HEK293 (cell line): ENCODE results near the gene FAM118B.

Experiments used
- BCL11B ChIP-seq: fragments of 450-650 bp; formaldehyde crosslinking; IDR thresholded peaks from 2 replicates; pipeline ENCODE4 v1.5.1; 2016; ENCODE audit warnings: low read depth, missing biosample characterization, missing genetic modification characterization
- GLIS2 ChIP-seq: fragments of 450-650 bp; formaldehyde crosslinking; IDR thresholded peaks from 2 replicates; pipeline ENCODE4 v1.5.1; 2016; ENCODE audit warnings: missing biosample characterization, missing genetic modification characterization
- INSM2 ChIP-seq: fragments of 450-650 bp; formaldehyde crosslinking; IDR thresholded peaks from 2 replicates; pipeline ENCODE4 v1.5.1; 2016; ENCODE audit warnings: missing biosample characterization, missing genetic modification characterization
- KLF1 ChIP-seq: fragments of 450-650 bp; formaldehyde crosslinking; IDR thresholded peaks from 2 replicates; pipeline ENCODE4 v1.5.1; 2016; ENCODE audit warnings: missing biosample characterization, missing genetic modification characterization
- OSR2 ChIP-seq: fragments of 450-650 bp; formaldehyde crosslinking; IDR thresholded peaks from 2 replicates; pipeline ENCODE4 v1.5.1; 2016; ENCODE audit warnings: missing biosample characterization, missing genetic modification characterization
- SALL2 ChIP-seq: fragments of 450-650 bp; formaldehyde crosslinking; IDR thresholded peaks from 2 replicates; pipeline ENCODE4 v1.5.0; 2017; ENCODE audit warnings: missing biosample characterization, mild to moderate bottlenecking, missing genetic modification characterization, borderline replicate concordance
- SCRT2 ChIP-seq: fragments of 450-650 bp; formaldehyde crosslinking; IDR thresholded peaks from 2 replicates; pipeline ENCODE4 v1.5.1; 2016; ENCODE audit warnings: missing biosample characterization, missing genetic modification characterization
- YY1 ChIP-seq: fragments of 450-650 bp; formaldehyde crosslinking; IDR thresholded peaks from 2 replicates; pipeline ENCODE4 v1.5.1; 2018; ENCODE audit warnings: missing biosample characterization, missing genetic modification characterization
- YY2 ChIP-seq: fragments of 450-650 bp; formaldehyde crosslinking; IDR thresholded peaks from 2 replicates; pipeline ENCODE4 v1.5.1; 2016; ENCODE audit warnings: missing biosample characterization, missing genetic modification characterization
- ZBTB20 ChIP-seq: fragments of 450-650 bp; formaldehyde crosslinking; IDR thresholded peaks from 2 replicates; pipeline ENCODE4 v1.5.1; 2016; ENCODE audit warnings: missing biosample characterization, missing genetic modification characterization
- ZBTB8A ChIP-seq: fragments of 450-650 bp; formaldehyde crosslinking; IDR thresholded peaks from 2 replicates; pipeline ENCODE4 v1.5.1; 2016; ENCODE audit warnings: missing biosample characterization, missing genetic modification characterization
- ZNF24 ChIP-seq: fragments of 450-650 bp; formaldehyde crosslinking; IDR thresholded peaks from 2 replicates; pipeline ENCODE4 v1.5.1; 2016; ENCODE audit warnings: missing biosample characterization, missing genetic modification characterization
- ZNF350 ChIP-seq: fragments of 450-650 bp; formaldehyde crosslinking; IDR thresholded peaks from 2 replicates; pipeline ENCODE4 v1.5.0; 2017; ENCODE audit warnings: missing biosample characterization, mild to moderate bottlenecking, missing genetic modification characterization
- ZNF488 ChIP-seq: fragments of 450-650 bp; formaldehyde crosslinking; IDR thresholded peaks from 2 replicates; pipeline ENCODE4 v1.5.1; 2016; ENCODE audit warnings: missing biosample characterization, missing genetic modification characterization
- ZNF501 ChIP-seq: fragments of 450-650 bp; formaldehyde crosslinking; IDR thresholded peaks from 2 replicates; pipeline ENCODE4 v1.5.1; 2016; ENCODE audit warnings: missing biosample characterization, missing genetic modification characterization
- ZNF585B ChIP-seq: fragments of 450-650 bp; formaldehyde crosslinking; IDR thresholded peaks from 2 replicates; pipeline ENCODE4 v1.5.1; 2016; ENCODE audit warnings: missing biosample characterization, missing genetic modification characterization
- ZNF610 ChIP-seq: fragments of 450-650 bp; formaldehyde crosslinking; IDR thresholded peaks from 2 replicates; pipeline ENCODE4 v1.5.1; 2016; ENCODE audit warnings: missing biosample characterization, missing genetic modification characterization, borderline replicate concordance
- ZNF645 ChIP-seq: fragments of 450-650 bp; formaldehyde crosslinking; IDR thresholded peaks from 2 replicates; pipeline ENCODE4; 2016; ENCODE audit warnings: missing biosample characterization, missing genetic modification characterization
- ZNF660 ChIP-seq: fragments of 450-650 bp; IDR thresholded peaks from 2 replicates; pipeline ENCODE4 v1.5.1; 2018; ENCODE audit warnings: missing biosample characterization, mild to moderate bottlenecking, missing genetic modification characterization
- ZNF76 ChIP-seq: fragments of 450-650 bp; formaldehyde crosslinking; IDR thresholded peaks from 2 replicates; pipeline ENCODE4; 2016; ENCODE audit warnings: low read depth, missing biosample characterization, missing genetic modification characterization, borderline replicate concordance
- ZSCAN23 ChIP-seq: fragments of 450-650 bp; formaldehyde crosslinking; IDR thresholded peaks from 2 replicates; pipeline ENCODE4 v1.5.1; 2016; ENCODE audit warnings: missing biosample characterization, missing genetic modification characterization
- ZSCAN30 ChIP-seq: fragments of 450-650 bp; IDR thresholded peaks from 2 replicates; pipeline ENCODE4 v1.5.1; 2018; ENCODE audit warnings: missing biosample characterization, mild to moderate bottlenecking, missing genetic modification characterization, moderate library complexity
- TF ChIP-seq, protein P1 (sequence below): fragments of 450-650 bp; formaldehyde crosslinking; IDR thresholded peaks from 2 replicates; pipeline ENCODE4 v1.5.1; 2017; ENCODE audit warnings: missing biosample characterization, mild to moderate bottlenecking, missing genetic modification characterization, moderate library complexity
- TF ChIP-seq, protein P2 (sequence below): fragments of 450-650 bp; formaldehyde crosslinking; IDR thresholded peaks from 2 replicates; pipeline ENCODE4 v1.5.1; 2016; ENCODE audit warnings: missing biosample characterization, missing genetic modification characterization
- TF ChIP-seq, protein P3 (sequence below): fragments of 450-650 bp; formaldehyde crosslinking; IDR thresholded peaks from 2 replicates; pipeline ENCODE4 v1.5.1; 2016; ENCODE audit warnings: missing biosample characterization, missing genetic modification characterization
- TF ChIP-seq, protein P4 (sequence below): fragments of 450-650 bp; formaldehyde crosslinking; optimal IDR thresholded peaks from 2 replicates; pipeline ENCODE3; 2016; ENCODE audit warnings: missing biosample characterization, mild to moderate bottlenecking, missing genetic modification characterization

The FAM118B gene

DNA sequence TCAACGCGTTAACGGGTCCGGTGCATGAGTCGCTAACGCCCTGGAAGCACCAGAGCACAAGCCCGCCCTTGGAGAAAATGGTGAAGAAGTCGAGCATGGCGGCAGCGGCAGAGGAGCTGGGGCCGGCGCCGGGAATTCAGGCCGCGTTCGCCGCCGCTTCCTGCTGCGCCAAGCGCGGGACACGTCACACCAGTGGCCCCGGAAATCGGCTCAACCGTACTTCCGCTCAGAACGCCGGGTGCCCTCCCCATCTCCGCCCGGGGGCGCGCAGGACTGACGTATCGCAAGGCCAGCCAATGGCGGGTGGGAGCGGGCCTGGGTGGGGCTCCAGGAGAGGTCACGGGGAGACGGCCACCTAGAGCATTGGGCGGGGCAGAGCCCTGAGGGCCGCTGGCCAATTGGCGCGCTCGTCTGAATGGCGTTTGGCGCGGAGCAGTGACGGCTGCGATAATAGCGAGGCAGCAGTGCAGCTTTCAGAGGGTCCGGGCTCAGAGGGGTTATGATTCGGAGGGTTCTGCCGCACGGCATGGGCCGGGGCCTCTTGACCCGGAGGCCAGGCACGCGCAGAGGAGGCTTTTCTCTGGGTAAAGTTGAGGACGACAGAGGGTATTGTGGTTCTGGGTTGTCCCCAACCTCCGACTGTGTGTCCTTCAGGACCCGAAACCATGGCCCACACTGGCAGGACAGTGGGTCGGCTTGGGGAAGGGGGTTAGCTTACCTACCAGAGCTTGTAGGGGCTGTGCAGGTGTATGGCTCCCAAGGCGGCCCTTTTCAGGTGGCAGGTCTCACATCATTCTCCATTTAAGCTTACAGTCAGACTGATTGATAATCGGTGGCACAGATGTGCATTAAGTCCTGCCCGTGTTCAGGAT, 57.4 kb downstream of the FAM118B start, which contains the start of the genes FOXRED1 and SRPRA (continued):
- TF ChIP-seq ZNF660 (tag by site-specific recombination) (peak; percentile 33; the same call in 1 of the 2 replicates), ZBTB20 (tag by site-specific recombination) (peak; percentile 89), INSM2 (tag by site-specific recombination) (0 out of 2 replicates have a peak, but pooled peaks have one; percentile 7), GLIS2 (tag by site-specific recombination) (peak; percentile 97), ZNF76 (tag by site-specific recombination) (peak; percentile 74; the same call in 1 of the 2 replicates), SALL2 (no peak), ZNF610 (no peak), ZBTB8A (tag by site-specific recombination) (peak; percentile 63), ZNF501 (tag by site-specific recombination) (peak; percentile 40; the same call in 1 of the 2 replicates), ZNF488 (tag by site-specific recombination) (no peak), SCRT2 (no peak), ZNF350 (tag by site-specific recombination) (no peak), ZSCAN23 (tag by site-specific recombination) (no peak), ZNF645 (tag by site-specific recombination) (no peak), KLF1 (peak; percentile 72; the same call in 1 of the 2 replicates), ZNF585B (tag by site-specific recombination) (no peak), ZSCAN30 (tag by site-specific recombination) (peak; percentile 25; the same call in 1 of the 2 replicates), ZNF24 (tag by site-specific recombination) (no peak), YY2 (tag by site-specific recombination) (peak; percentile 58; the same call in 1 of the 2 replicates), BCL11B (no peak), OSR2 (tag by site-specific recombination) (no peak), YY1 (tag by site-specific recombination) (peak; percentile 76)
- TF ChIP-seq, protein P1, sequence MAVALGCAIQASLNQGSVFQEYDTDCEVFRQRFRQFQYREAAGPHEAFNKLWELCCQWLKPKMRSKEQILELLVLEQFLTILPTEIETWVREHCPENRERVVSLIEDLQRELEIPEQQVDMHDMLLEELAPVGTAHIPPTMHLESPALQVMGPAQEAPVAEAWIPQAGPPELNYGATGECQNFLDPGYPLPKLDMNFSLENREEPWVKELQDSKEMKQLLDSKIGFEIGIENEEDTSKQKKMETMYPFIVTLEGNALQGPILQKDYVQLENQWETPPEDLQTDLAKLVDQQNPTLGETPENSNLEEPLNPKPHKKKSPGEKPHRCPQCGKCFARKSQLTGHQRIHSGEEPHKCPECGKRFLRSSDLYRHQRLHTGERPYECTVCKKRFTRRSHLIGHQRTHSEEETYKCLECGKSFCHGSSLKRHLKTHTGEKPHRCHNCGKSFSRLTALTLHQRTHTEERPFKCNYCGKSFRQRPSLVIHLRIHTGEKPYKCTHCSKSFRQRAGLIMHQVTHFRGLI (tag by site-specific recombination) = no peak
- TF ChIP-seq, protein P2, sequence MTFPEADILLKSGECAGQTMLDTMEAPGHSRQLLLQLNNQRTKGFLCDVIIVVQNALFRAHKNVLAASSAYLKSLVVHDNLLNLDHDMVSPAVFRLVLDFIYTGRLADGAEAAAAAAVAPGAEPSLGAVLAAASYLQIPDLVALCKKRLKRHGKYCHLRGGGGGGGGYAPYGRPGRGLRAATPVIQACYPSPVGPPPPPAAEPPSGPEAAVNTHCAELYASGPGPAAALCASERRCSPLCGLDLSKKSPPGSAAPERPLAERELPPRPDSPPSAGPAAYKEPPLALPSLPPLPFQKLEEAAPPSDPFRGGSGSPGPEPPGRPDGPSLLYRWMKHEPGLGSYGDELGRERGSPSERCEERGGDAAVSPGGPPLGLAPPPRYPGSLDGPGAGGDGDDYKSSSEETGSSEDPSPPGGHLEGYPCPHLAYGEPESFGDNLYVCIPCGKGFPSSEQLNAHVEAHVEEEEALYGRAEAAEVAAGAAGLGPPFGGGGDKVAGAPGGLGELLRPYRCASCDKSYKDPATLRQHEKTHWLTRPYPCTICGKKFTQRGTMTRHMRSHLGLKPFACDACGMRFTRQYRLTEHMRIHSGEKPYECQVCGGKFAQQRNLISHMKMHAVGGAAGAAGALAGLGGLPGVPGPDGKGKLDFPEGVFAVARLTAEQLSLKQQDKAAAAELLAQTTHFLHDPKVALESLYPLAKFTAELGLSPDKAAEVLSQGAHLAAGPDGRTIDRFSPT (tag by site-specific recombination) = no peak
- TF ChIP-seq, protein P3, sequence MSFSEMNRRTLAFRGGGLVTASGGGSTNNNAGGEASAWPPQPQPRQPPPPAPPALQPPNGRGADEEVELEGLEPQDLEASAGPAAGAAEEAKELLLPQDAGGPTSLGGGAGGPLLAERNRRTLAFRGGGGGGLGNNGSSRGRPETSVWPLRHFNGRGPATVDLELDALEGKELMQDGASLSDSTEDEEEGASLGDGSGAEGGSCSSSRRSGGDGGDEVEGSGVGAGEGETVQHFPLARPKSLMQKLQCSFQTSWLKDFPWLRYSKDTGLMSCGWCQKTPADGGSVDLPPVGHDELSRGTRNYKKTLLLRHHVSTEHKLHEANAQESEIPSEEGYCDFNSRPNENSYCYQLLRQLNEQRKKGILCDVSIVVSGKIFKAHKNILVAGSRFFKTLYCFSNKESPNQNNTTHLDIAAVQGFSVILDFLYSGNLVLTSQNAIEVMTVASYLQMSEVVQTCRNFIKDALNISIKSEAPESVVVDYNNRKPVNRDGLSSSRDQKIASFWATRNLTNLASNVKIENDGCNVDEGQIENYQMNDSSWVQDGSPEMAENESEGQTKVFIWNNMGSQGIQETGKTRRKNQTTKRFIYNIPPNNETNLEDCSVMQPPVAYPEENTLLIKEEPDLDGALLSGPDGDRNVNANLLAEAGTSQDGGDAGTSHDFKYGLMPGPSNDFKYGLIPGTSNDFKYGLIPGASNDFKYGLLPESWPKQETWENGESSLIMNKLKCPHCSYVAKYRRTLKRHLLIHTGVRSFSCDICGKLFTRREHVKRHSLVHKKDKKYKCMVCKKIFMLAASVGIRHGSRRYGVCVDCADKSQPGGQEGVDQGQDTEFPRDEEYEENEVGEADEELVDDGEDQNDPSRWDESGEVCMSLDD = peak; percentile 100
- TF ChIP-seq, protein P4, sequence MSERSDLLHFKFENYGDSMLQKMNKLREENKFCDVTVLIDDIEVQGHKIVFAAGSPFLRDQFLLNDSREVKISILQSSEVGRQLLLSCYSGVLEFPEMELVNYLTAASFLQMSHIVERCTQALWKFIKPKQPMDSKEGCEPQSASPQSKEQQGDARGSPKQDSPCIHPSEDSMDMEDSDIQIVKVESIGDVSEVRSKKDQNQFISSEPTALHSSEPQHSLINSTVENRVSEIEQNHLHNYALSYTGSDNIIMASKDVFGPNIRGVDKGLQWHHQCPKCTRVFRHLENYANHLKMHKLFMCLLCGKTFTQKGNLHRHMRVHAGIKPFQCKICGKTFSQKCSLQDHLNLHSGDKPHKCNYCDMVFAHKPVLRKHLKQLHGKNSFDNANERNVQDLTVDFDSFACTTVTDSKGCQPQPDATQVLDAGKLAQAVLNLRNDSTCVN (tag by site-specific recombination) = peak; percentile 87
